ENCODE results near the gene PRR20G. TPM values are rescaled to one million over a fixed set of nuclear protein-coding genes. Genes with fewer than 3 reads are reported as not detected.

PRR20G gene
- total and polyA plus RNA-seq, 2 experiments from 2014 or later = 0.39 TPM; not detected in 1

DNA sequence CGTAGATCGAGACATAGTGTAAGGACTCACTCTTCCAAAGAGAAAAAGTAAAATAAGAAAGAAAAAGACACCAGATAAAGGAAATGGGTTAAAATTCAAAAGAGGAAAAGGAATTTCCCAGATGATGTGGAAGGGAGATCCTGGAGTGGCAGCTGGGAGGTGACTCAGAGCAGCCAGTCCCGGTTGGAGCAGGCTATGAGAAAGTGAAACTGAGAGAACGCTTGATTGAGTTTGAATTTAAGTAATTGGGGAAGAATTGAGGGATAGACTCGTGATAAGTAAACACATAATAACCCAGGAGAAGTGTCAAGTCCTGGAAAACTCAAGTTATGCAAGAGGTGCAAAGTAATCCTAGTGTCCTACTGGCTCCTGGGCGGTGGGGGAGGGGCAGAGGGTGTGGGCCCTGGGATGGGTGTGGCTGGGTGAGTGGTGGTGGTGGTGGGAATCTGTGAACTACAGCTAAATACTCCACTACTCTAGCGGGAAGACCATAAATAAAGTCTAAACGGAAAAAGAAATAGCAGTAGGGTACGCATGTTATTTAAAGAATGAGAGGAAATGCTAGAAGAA lies 1.2 kb downstream of the PRR20G start (continued):
- TF ChIP-seq, protein P1, sequence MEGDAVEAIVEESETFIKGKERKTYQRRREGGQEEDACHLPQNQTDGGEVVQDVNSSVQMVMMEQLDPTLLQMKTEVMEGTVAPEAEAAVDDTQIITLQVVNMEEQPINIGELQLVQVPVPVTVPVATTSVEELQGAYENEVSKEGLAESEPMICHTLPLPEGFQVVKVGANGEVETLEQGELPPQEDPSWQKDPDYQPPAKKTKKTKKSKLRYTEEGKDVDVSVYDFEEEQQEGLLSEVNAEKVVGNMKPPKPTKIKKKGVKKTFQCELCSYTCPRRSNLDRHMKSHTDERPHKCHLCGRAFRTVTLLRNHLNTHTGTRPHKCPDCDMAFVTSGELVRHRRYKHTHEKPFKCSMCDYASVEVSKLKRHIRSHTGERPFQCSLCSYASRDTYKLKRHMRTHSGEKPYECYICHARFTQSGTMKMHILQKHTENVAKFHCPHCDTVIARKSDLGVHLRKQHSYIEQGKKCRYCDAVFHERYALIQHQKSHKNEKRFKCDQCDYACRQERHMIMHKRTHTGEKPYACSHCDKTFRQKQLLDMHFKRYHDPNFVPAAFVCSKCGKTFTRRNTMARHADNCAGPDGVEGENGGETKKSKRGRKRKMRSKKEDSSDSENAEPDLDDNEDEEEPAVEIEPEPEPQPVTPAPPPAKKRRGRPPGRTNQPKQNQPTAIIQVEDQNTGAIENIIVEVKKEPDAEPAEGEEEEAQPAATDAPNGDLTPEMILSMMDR (conservative IDR thresholded peaks at IDR 0.05; ENCODE audit: low read depth in 2 of 2) = no peak
- TF ChIP-seq, protein P2, sequence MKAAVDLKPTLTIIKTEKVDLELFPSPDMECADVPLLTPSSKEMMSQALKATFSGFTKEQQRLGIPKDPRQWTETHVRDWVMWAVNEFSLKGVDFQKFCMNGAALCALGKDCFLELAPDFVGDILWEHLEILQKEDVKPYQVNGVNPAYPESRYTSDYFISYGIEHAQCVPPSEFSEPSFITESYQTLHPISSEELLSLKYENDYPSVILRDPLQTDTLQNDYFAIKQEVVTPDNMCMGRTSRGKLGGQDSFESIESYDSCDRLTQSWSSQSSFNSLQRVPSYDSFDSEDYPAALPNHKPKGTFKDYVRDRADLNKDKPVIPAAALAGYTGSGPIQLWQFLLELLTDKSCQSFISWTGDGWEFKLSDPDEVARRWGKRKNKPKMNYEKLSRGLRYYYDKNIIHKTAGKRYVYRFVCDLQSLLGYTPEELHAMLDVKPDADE (IDR thresholded peaks at IDR 0.05) = no peak
- TF ChIP-seq STAT1 (IDR thresholded peaks at IDR 0.05; ENCODE audit: unreplicated experiment) (no peak), JUNB (IDR thresholded peaks at IDR 0.05; ENCODE audit: unreplicated experiment) (no peak)

GRCh38 chr3:127284258-127284657 lies 3.6 kb downstream of the PRR20G start:
- H3K9me2 ChIP-seq (ENCODE audit: insufficient read depth) = 0 out of 2 replicates have a peak, but pooled peaks cover 3% of the 10 kb centered on the region
- H3K4me3 ChIP-seq = no peak overlapping the region
- DNase-seq (ENCODE audit: low spot score) (no peak), ATAC-seq (no peak)
- H3K79me2 ChIP-seq (replicated peaks; ENCODE audit: insufficient read depth) = no peaks in the 10 kb centered on the region
- no peak overlapping the region for H3K27ac ChIP-seq (ENCODE audit: low read depth)
- Mint-ChIP-seq H3K4me1 (peaks cover 2% of the 10 kb centered on the region; the same call in 1 of the 3 replicates), H3K27me3 (ENCODE audit: insufficient read depth, low read depth, poor library complexity) (peaks cover 2% of the 10 kb centered on the region), H3K36me3 (ENCODE audit: low read depth) (no peaks in the 10 kb centered on the region), H3K4me3 (no peak overlapping the region), H3K27ac (no peak overlapping the region), H3K9me3 (peaks cover 17% of the 10 kb centered on the region)
- no peak overlapping the region for H2AFZ ChIP-seq
- H3K27me3 ChIP-seq (ENCODE audit: insufficient read depth) = no peaks in the 10 kb centered on the region
- no peaks in the 10 kb centered on the region for H3K4me1 ChIP-seq (ENCODE audit: insufficient read depth)
- no peaks in the 10 kb centered on the region for H4K20me1 ChIP-seq (replicated peaks; ENCODE audit: insufficient read depth)
- no peak for TF ChIP-seq ZNF331 (CRISPR knock-in tag; IDR thresholded peaks at IDR 0.05; ENCODE audit: low read depth)
- TF ChIP-seq STAT1 (IDR thresholded peaks at IDR 0.05; ENCODE audit: unreplicated experiment) = no peak
- TF ChIP-seq, protein P3, sequence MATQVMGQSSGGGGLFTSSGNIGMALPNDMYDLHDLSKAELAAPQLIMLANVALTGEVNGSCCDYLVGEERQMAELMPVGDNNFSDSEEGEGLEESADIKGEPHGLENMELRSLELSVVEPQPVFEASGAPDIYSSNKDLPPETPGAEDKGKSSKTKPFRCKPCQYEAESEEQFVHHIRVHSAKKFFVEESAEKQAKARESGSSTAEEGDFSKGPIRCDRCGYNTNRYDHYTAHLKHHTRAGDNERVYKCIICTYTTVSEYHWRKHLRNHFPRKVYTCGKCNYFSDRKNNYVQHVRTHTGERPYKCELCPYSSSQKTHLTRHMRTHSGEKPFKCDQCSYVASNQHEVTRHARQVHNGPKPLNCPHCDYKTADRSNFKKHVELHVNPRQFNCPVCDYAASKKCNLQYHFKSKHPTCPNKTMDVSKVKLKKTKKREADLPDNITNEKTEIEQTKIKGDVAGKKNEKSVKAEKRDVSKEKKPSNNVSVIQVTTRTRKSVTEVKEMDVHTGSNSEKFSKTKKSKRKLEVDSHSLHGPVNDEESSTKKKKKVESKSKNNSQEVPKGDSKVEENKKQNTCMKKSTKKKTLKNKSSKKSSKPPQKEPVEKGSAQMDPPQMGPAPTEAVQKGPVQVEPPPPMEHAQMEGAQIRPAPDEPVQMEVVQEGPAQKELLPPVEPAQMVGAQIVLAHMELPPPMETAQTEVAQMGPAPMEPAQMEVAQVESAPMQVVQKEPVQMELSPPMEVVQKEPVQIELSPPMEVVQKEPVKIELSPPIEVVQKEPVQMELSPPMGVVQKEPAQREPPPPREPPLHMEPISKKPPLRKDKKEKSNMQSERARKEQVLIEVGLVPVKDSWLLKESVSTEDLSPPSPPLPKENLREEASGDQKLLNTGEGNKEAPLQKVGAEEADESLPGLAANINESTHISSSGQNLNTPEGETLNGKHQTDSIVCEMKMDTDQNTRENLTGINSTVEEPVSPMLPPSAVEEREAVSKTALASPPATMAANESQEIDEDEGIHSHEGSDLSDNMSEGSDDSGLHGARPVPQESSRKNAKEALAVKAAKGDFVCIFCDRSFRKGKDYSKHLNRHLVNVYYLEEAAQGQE (IDR thresholded peaks at IDR 0.05; ENCODE audit: unreplicated experiment) = no peak
- TF ChIP-seq EZH2phosphoT487 (IDR thresholded peaks at IDR 0.05; ENCODE audit: unreplicated experiment) = no peak
- TF ChIP-seq, protein P4, sequence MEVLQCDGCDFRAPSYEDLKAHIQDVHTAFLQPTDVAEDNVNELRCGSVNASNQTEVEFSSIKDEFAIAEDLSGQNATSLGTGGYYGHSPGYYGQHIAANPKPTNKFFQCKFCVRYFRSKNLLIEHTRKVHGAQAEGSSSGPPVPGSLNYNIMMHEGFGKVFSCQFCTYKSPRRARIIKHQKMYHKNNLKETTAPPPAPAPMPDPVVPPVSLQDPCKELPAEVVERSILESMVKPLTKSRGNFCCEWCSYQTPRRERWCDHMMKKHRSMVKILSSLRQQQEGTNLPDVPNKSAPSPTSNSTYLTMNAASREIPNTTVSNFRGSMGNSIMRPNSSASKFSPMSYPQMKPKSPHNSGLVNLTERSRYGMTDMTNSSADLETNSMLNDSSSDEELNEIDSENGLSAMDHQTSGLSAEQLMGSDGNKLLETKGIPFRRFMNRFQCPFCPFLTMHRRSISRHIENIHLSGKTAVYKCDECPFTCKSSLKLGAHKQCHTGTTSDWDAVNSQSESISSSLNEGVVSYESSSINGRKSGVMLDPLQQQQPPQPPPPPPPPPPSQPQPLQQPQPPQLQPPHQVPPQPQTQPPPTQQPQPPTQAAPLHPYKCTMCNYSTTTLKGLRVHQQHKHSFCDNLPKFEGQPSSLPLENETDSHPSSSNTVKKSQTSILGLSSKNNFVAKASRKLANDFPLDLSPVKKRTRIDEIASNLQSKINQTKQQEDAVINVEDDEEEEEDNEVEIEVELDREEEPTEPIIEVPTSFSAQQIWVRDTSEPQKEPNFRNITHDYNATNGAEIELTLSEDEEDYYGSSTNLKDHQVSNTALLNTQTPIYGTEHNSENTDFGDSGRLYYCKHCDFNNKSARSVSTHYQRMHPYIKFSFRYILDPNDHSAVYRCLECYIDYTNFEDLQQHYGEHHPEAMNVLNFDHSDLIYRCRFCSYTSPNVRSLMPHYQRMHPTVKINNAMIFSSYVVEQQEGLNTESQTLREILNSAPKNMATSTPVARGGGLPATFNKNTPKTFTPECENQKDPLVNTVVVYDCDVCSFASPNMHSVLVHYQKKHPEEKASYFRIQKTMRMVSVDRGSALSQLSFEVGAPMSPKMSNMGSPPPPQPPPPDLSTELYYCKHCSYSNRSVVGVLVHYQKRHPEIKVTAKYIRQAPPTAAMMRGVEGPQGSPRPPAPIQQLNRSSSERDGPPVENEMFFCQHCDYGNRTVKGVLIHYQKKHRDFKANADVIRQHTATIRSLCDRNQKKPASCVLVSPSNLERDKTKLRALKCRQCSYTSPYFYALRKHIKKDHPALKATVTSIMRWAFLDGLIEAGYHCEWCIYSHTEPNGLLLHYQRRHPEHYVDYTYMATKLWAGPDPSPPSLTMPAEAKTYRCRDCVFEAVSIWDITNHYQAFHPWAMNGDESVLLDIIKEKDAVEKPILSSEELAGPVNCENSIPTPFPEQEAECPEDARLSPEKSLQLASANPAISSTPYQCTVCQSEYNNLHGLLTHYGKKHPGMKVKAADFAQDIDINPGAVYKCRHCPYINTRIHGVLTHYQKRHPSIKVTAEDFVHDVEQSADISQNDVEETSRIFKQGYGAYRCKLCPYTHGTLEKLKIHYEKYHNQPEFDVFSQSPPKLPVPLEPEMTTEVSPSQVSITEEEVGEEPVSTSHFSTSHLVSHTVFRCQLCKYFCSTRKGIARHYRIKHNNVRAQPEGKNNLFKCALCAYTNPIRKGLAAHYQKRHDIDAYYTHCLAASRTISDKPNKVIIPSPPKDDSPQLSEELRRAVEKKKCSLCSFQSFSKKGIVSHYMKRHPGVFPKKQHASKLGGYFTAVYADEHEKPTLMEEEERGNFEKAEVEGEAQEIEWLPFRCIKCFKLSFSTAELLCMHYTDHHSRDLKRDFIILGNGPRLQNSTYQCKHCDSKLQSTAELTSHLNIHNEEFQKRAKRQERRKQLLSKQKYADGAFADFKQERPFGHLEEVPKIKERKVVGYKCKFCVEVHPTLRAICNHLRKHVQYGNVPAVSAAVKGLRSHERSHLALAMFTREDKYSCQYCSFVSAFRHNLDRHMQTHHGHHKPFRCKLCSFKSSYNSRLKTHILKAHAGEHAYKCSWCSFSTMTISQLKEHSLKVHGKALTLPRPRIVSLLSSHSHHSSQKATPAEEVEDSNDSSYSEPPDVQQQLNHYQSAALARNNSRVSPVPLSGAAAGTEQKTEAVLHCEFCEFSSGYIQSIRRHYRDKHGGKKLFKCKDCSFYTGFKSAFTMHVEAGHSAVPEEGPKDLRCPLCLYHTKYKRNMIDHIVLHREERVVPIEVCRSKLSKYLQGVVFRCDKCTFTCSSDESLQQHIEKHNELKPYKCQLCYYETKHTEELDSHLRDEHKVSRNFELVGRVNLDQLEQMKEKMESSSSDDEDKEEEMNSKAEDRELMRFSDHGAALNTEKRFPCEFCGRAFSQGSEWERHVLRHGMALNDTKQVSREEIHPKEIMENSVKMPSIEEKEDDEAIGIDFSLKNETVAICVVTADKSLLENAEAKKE (CRISPR knock-in tag; IDR thresholded peaks at IDR 0.05) = no peak
- TF ChIP-seq CREB1 (CRISPR knock-in tag; IDR thresholded peaks at IDR 0.05; ENCODE audit: low read depth) = no peak
- TF ChIP-seq EZH2 (IDR thresholded peaks at IDR 0.05; ENCODE audit: low read depth, unreplicated experiment) = no peak
- TF ChIP-seq ZNF114 (CRISPR knock-in tag; IDR thresholded peaks at IDR 0.05) = no peak
- H3K36me3 ChIP-seq (ENCODE audit: insufficient read depth) = no peaks in the 10 kb centered on the region
- no peaks in the 10 kb centered on the region for H3F3A ChIP-seq (replicated peaks; ENCODE audit: low read depth)
- no peak overlapping the region for H3K4me2 ChIP-seq

All from GM23338 (cell line).